Measurements from ENCODE around the gene PTPRM. TPM values are rescaled to one million over a fixed set of nuclear protein-coding genes. Genes with fewer than 3 reads are reported as not detected.

The PTPRM gene
- polyA plus RNA-seq, 2 of the 4 experiments (the other 2 are of a cell fraction), result 44.5 to 199 TPM

DNA sequence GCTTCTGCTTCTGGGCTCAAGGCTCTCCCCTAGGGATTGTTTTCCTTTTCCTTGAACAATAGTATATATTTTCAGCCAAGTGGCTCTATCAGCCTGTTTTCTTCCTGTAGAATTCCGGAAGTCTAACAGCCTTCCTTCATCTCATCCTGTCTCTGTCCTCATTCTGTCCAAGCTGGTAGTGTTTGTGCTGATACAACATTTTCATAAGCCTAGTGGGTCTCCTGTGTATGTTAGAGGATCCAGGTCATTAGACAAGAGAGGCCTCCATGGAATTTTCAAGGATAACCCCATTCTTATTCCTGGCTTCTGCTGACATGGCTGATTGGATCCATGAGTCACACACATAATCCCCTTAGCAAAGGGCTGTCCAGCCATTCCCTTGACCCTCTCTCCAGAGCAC lies 467.6 kb downstream of the PTPRM start:
- FAIRE-seq, result no peak
- no peak for TF ChIP-seq MAZ (IDR thresholded peaks at IDR 0.05; ENCODE audit: borderline replicate concordance, low read depth, low read length)
- TF ChIP-seq MAFK (IDR thresholded peaks at IDR 0.05; ENCODE audit: partially characterized antibody), result peak; percentile 46
- TF ChIP-seq, protein P1, sequence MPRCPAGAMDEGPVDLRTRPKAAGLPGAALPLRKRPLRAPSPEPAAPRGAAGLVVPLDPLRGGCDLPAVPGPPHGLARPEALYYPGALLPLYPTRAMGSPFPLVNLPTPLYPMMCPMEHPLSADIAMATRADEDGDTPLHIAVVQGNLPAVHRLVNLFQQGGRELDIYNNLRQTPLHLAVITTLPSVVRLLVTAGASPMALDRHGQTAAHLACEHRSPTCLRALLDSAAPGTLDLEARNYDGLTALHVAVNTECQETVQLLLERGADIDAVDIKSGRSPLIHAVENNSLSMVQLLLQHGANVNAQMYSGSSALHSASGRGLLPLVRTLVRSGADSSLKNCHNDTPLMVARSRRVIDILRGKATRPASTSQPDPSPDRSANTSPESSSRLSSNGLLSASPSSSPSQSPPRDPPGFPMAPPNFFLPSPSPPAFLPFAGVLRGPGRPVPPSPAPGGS (IDR thresholded peaks at IDR 0.05), result no peak
- Histone ChIP-seq H3K4me2 (no peak overlapping the region), H3K9me3 (no peaks in the 10 kb centered on the region), H3K4me1 (peaks cover 33% of the 10 kb centered on the region), H3K27ac (no peak overlapping the region), H3K4me3 (no peak overlapping the region)
- CTCF ChIA-PET, result no interaction called here
- POLR2A ChIA-PET, result no interaction called here
- no peak for ATAC-seq
- no peak for DNase-seq (ENCODE audit: low read depth in 1 of 2, low spot score in 1 of 2)
- WGBS (ENCODE audit: missing lambda C conversion rate), result 100% methylated on average over 1 of the region's 1 CpG

DNA sequence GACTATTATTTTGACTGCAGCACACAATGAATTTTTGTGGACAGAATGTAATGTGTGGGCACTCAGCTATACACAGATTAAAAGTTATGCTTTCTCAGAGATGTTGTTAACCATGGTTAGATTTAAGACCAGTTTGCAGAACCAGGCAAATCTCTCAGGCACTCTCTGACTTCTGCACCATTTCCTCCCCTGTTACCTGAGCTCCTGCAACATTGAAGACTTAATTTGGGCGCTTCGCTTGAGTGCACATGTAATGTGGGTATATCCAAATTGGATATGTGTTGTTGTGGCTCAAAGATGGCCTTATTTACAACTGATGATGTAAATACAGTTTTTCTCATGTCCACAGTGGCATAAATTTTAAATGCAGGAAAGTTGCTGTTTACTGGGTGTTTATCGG lies 469.4 kb downstream of the PTPRM start:
- Histone ChIP-seq H3K4me1 (peaks cover 35% of the 10 kb centered on the region), H3K4me3 (no peak overlapping the region), H3K9me3 (no peaks in the 10 kb centered on the region), H3K27ac (peak overlapping the region; percentile 3 to 32; a peak in 2 of 6 replicates), H3K4me2 (no peak overlapping the region; the same call in 2 of the 3 replicates)
- ATAC-seq (no peak), DNase-seq (ENCODE audit: low read depth in 1 of 2, low spot score in 1 of 2) (no peak), FAIRE-seq (no peak)
- 70% methylated on average over 3 of the region's 3 CpGs for WGBS (ENCODE audit: missing lambda C conversion rate)
- TF ChIP-seq, protein P2, sequence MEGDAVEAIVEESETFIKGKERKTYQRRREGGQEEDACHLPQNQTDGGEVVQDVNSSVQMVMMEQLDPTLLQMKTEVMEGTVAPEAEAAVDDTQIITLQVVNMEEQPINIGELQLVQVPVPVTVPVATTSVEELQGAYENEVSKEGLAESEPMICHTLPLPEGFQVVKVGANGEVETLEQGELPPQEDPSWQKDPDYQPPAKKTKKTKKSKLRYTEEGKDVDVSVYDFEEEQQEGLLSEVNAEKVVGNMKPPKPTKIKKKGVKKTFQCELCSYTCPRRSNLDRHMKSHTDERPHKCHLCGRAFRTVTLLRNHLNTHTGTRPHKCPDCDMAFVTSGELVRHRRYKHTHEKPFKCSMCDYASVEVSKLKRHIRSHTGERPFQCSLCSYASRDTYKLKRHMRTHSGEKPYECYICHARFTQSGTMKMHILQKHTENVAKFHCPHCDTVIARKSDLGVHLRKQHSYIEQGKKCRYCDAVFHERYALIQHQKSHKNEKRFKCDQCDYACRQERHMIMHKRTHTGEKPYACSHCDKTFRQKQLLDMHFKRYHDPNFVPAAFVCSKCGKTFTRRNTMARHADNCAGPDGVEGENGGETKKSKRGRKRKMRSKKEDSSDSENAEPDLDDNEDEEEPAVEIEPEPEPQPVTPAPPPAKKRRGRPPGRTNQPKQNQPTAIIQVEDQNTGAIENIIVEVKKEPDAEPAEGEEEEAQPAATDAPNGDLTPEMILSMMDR (IDR thresholded peaks at IDR 0.05), result no peak
- TF ChIP-seq ZFP36 (IDR thresholded peaks at IDR 0.05; ENCODE audit: borderline replicate concordance, partially characterized antibody) (no peak), EHF (CRISPR knock-in tag; IDR thresholded peaks at IDR 0.05) (no peak), CEBPB (IDR thresholded peaks at IDR 0.05) (no peak), HDAC2 (IDR thresholded peaks at IDR 0.05) (no peak), JUN (IDR thresholded peaks at IDR 0.05) (no peak), TP53 (CRISPR knock-in tag; IDR thresholded peaks at IDR 0.05) (no peak)
- ChIA-PET CTCF (no interaction called here), POLR2A (no interaction called here)

DNA sequence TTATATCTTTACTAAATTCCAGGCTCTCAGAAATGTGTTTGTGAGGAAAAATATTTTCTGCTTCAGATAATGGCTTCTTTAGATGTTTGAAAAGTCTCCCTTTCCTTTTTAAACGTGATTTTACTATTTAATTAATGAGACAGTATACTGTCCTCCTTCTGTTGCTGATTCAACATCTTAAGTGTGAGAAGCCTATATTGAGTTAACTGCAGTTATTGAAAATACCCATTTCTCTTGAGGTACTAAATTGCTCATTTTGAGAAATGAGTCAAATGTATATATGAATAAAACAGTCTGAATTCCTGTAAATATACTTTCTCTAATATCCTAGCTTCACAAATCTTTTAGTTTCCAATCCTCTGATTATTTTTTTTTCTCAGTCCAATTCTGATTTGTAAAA lies 470.2 kb downstream of the PTPRM start:
- DNase-seq (ENCODE audit: low read depth in 1 of 2, low spot score in 1 of 2) (no peak), ATAC-seq (no peak), FAIRE-seq (no peak)
- peaks cover 35% of the 10 kb centered on the region for H3K4me1 ChIP-seq
- peak overlapping the region; percentile 54; the same call in 2 of the 3 replicates for H3K4me2 ChIP-seq
- H3K4me3 ChIP-seq, result no peak overlapping the region
- POLR2A ChIA-PET, result no interaction called here
- WGBS (ENCODE audit: missing lambda C conversion rate), result 42% methylated on average over 1 of the region's 1 CpG
- CTCF ChIA-PET, result no interaction called here
- TF ChIP-seq FOSL2 (IDR thresholded peaks at IDR 0.05) (no peak), FOSL2 (CRISPR knock-in tag; IDR thresholded peaks at IDR 0.05) (no peak), HEYL (CRISPR knock-in tag; IDR thresholded peaks at IDR 0.05) (no peak), ZC3H11A (IDR thresholded peaks at IDR 0.05) (no peak), BHLHE40 (IDR thresholded peaks at IDR 0.05; ENCODE audit: low read depth, low read length) (no peak), JUNB (IDR thresholded peaks at IDR 0.05) (no peak), ESRRA (IDR thresholded peaks at IDR 0.05; ENCODE audit: borderline replicate concordance, low read length) (no peak), RNF2 (IDR thresholded peaks at IDR 0.05; ENCODE audit: borderline replicate concordance, low read depth) (no peak), CBX2 (IDR thresholded peaks at IDR 0.05; ENCODE audit: borderline replicate concordance, low read depth) (no peak), KDM1A (IDR thresholded peaks at IDR 0.05; ENCODE audit: low read depth) (no peak), CEBPB (IDR thresholded peaks at IDR 0.05) (no peak), CBX8 (IDR thresholded peaks at IDR 0.05) (no peak), TP53 (CRISPR knock-in tag; IDR thresholded peaks at IDR 0.05) (no peak)
- TF ChIP-seq, protein P3, sequence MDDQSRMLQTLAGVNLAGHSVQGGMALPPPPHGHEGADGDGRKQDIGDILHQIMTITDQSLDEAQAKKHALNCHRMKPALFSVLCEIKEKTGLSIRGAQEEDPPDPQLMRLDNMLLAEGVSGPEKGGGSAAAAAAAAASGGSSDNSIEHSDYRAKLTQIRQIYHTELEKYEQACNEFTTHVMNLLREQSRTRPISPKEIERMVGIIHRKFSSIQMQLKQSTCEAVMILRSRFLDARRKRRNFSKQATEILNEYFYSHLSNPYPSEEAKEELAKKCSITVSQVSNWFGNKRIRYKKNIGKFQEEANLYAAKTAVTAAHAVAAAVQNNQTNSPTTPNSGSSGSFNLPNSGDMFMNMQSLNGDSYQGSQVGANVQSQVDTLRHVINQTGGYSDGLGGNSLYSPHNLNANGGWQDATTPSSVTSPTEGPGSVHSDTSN (IDR thresholded peaks at IDR 0.05), result no peak
- peak overlapping the region in 1 of 2 experiments; percentile 54; a peak in 3 of 6 replicates for H3K27ac ChIP-seq
- no peaks in the 10 kb centered on the region for H3K9me3 ChIP-seq
